Measurements from ENCODE around the gene SDK1. TPM values are rescaled to one million over a fixed set of nuclear protein-coding genes. Genes with fewer than 3 reads are reported as not detected.

The SDK1 gene
- total RNA-seq, 1 donor from 2014 or later, result 0.08 TPM

GRCh38 chr7:3277604-3278572, 23.2 kb upstream of the SDK1 start:
- H3K9me3 Mint-ChIP-seq, result peaks cover 3% of the 10 kb centered on the region
- H3K4me1 Mint-ChIP-seq (ENCODE audit: low read depth), result no peaks in the 10 kb centered on the region
- peaks cover 8% of the 10 kb centered on the region for H3K27me3 Mint-ChIP-seq (ENCODE audit: insufficient read depth)
- intact Hi-C loops (cut with micrococcal nuclease), result no loop called here
- H3K4me3 Mint-ChIP-seq, result no peak overlapping the region
- no peak for DNase-seq (ENCODE audit: low spot score)
- no peaks in the 10 kb centered on the region for H3K36me3 Mint-ChIP-seq (ENCODE audit: low read depth)
- no peak overlapping the region for H3K27ac Mint-ChIP-seq

DNA sequence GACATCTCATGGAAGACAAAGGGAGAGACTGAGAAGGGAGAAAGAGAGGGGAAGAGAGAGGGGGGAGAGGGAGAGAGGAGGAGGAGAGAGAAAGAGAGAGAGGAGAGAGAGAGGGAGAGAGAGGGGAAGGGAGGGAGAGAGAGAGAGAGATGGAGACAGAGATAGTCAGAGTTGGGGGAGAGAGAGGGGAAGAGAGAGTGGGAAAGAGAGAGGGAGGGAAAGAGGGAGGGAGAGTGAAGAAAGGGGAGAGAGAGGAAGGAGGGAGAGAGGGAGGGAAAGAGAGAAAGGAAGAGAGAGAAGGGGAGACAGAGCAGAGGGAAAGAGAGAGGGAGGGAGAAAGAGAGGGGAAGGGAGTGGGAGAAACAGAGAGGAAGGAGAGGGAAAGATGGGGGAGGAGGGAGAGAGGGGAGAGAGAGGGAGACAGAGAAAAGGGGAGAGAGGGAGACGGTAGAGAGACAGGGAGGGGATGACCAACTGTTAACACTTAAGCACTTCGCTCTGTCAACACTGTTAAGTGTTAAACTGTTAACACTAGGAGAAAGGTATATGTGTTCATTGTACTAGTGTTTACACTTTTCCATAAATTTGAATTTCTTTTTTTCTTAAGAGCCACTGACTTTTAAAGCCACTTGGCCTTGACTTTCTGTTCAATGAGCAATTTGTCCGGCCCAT, 21.8 kb upstream of the SDK1 start:
- Mint-ChIP-seq H3K27me3 (ENCODE audit: insufficient read depth) (peaks cover 8% of the 10 kb centered on the region), H3K9me3 (peaks cover 3% of the 10 kb centered on the region), H3K36me3 (ENCODE audit: low read depth) (no peaks in the 10 kb centered on the region), H3K27ac (peak overlapping the region; percentile 8), H3K4me1 (ENCODE audit: low read depth) (no peaks in the 10 kb centered on the region), H3K4me3 (no peak overlapping the region)
- no peak for DNase-seq (ENCODE audit: low spot score)
- intact Hi-C loops (cut with micrococcal nuclease), result no loop called here

GRCh38 chr7:3280445-3280844, 20.6 kb upstream of the SDK1 start:
- Mint-ChIP-seq H3K4me1 (ENCODE audit: low read depth) (no peaks in the 10 kb centered on the region), H3K27me3 (ENCODE audit: insufficient read depth) (peaks cover 8% of the 10 kb centered on the region), H3K27ac (no peak overlapping the region), H3K9me3 (peaks cover 3% of the 10 kb centered on the region), H3K4me3 (no peak overlapping the region), H3K36me3 (ENCODE audit: low read depth) (no peaks in the 10 kb centered on the region)
- DNase-seq (ENCODE audit: low spot score), result no peak
- intact Hi-C loops (cut with micrococcal nuclease), result no loop called here

GRCh38 chr7:3280946-3281656, 20.0 kb upstream of the SDK1 start:
- intact Hi-C loops (cut with micrococcal nuclease), result no loop called here
- H3K36me3 Mint-ChIP-seq (ENCODE audit: low read depth), result no peaks in the 10 kb centered on the region
- peaks cover 8% of the 10 kb centered on the region for H3K27me3 Mint-ChIP-seq (ENCODE audit: insufficient read depth)
- no peaks in the 10 kb centered on the region for H3K4me1 Mint-ChIP-seq (ENCODE audit: low read depth)
- H3K27ac Mint-ChIP-seq, result no peak overlapping the region
- no peak overlapping the region for H3K4me3 Mint-ChIP-seq
- peaks cover 3% of the 10 kb centered on the region for H3K9me3 Mint-ChIP-seq
- no peak for DNase-seq (ENCODE audit: low spot score)

DNA sequence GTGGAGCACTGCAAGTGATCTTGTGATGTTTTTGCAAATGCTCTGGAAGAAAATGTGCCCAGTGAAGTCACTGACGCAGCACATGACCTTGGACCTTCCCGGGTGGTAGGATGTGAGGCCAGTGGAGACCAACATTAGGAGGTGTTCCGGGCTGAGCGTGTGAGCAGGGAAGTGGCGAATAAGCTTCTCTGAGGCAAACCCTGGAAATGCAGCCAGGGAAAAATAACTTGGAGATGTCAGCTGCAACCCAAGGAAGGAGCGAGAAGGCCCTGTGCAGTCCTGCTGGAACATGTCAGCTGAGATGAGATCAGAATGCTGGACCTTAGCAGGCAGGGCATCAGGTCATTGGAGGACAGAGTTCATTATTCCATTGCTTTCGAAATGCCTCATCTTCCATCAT, 18.6 kb upstream of the SDK1 start:
- Mint-ChIP-seq H3K4me1 (ENCODE audit: low read depth) (no peaks in the 10 kb centered on the region), H3K9me3 (peaks cover 6% of the 10 kb centered on the region), H3K27me3 (ENCODE audit: insufficient read depth) (peaks cover 8% of the 10 kb centered on the region), H3K27ac (no peak overlapping the region), H3K4me3 (no peak overlapping the region), H3K36me3 (ENCODE audit: low read depth) (no peaks in the 10 kb centered on the region)
- no peak for DNase-seq (ENCODE audit: low spot score)
- intact Hi-C loops (cut with micrococcal nuclease), result no loop called here

GRCh38 chr7:3283130-3283704, 17.8 kb upstream of the SDK1 start:
- Mint-ChIP-seq H3K4me1 (ENCODE audit: low read depth) (no peaks in the 10 kb centered on the region), H3K9me3 (peaks cover 4% of the 10 kb centered on the region), H3K27ac (no peak overlapping the region), H3K36me3 (ENCODE audit: low read depth) (no peaks in the 10 kb centered on the region), H3K4me3 (no peak overlapping the region), H3K27me3 (ENCODE audit: insufficient read depth) (peaks cover 8% of the 10 kb centered on the region)
- intact Hi-C loops (cut with micrococcal nuclease), result no loop called here
- DNase-seq (ENCODE audit: low spot score), result no peak

GRCh38 chr7:3285652-3286051, 15.4 kb upstream of the SDK1 start:
- no peak overlapping the region for H3K4me3 Mint-ChIP-seq
- no peaks in the 10 kb centered on the region for H3K4me1 Mint-ChIP-seq (ENCODE audit: low read depth)
- peaks cover 4% of the 10 kb centered on the region for H3K9me3 Mint-ChIP-seq
- no peaks in the 10 kb centered on the region for H3K36me3 Mint-ChIP-seq (ENCODE audit: low read depth)
- intact Hi-C loops (cut with micrococcal nuclease), result no loop called here
- H3K27me3 Mint-ChIP-seq (ENCODE audit: insufficient read depth), result peaks cover 2% of the 10 kb centered on the region
- no peak overlapping the region for H3K27ac Mint-ChIP-seq
- no peak for DNase-seq (ENCODE audit: low spot score)

- Mint-ChIP-seq H3K4me1 (ENCODE audit: low read depth) (no peaks in the 10 kb centered on the region), H3K4me3 (no peak overlapping the region), H3K27ac (no peak overlapping the region), H3K9me3 (peaks cover 4% of the 10 kb centered on the region), H3K27me3 (ENCODE audit: insufficient read depth) (peaks cover 5% of the 10 kb centered on the region), H3K36me3 (ENCODE audit: low read depth) (no peaks in the 10 kb centered on the region)
- intact Hi-C loops (cut with micrococcal nuclease), result no loop called here
- no peak for DNase-seq (ENCODE audit: low spot score)
Observed at GRCh38 chr7:3289996-3290395, 11.1 kb upstream of the SDK1 start.

DNA sequence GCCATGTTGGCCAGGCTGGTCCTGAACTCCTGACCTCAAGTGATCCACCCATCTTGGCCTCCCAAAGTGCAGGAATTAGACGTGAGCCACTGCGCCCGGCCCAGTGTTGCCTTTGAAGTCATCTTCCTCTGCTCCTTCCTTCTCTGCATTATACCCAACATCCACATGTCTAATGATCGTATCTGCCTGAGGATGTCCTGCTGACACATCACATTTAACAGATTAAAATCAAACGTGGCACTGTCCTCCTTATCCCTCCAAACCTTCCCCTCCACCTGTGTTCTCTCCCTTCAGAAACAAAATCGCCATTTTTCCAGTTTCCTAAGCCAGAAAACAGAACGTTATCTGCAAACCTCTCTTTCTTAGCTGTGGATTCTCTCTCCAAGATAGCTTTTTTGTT, 8.4 kb upstream of the SDK1 start:
- Mint-ChIP-seq H3K36me3 (ENCODE audit: low read depth) (no peaks in the 10 kb centered on the region), H3K27ac (no peak overlapping the region), H3K4me1 (ENCODE audit: low read depth) (no peaks in the 10 kb centered on the region), H3K9me3 (no peaks in the 10 kb centered on the region), H3K27me3 (ENCODE audit: insufficient read depth) (peaks cover 6% of the 10 kb centered on the region), H3K4me3 (no peak overlapping the region)
- DNase-seq (ENCODE audit: low spot score), result no peak
- intact Hi-C loops (cut with micrococcal nuclease), result no loop called here

DNA sequence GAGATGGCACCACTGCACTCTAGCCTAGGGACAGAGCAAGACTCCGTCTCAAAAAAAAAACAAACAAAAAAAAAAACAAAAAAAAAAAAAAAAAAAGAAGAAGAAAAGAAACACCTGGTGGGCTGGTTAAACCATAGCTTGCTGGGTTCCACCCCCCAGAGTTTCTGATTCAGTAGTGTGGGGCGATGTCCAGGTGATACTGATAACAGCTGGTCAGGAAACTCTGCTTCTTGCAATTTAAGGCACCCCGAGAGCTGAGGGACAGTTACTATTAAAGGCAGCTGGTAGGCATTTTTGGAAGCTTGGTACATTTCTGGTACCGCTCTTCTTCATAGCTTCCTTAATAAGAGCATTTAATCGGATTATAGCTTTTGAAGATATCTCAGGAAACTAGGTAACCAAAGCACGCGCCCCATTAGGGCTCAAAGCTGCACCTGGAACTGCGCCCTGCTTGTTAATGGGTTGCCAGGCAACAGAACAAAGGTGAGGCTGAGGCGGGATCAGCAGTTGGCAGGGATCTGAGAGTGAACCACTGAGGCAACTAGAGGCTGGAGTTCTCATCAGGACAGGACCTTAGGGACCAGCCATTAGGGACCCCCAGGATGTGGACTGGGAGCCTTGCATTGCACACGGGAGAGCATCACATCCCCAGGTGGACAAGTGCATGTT, 6.5 kb upstream of the SDK1 start:
- Mint-ChIP-seq H3K27ac (no peak overlapping the region), H3K4me3 (no peak overlapping the region), H3K27me3 (ENCODE audit: insufficient read depth) (peaks cover 15% of the 10 kb centered on the region), H3K4me1 (ENCODE audit: low read depth) (peaks cover 1% of the 10 kb centered on the region), H3K36me3 (ENCODE audit: low read depth) (no peaks in the 10 kb centered on the region), H3K9me3 (no peaks in the 10 kb centered on the region)
- intact Hi-C loops (cut with micrococcal nuclease), result no loop called here
- no peak for DNase-seq (ENCODE audit: low spot score)

DNA sequence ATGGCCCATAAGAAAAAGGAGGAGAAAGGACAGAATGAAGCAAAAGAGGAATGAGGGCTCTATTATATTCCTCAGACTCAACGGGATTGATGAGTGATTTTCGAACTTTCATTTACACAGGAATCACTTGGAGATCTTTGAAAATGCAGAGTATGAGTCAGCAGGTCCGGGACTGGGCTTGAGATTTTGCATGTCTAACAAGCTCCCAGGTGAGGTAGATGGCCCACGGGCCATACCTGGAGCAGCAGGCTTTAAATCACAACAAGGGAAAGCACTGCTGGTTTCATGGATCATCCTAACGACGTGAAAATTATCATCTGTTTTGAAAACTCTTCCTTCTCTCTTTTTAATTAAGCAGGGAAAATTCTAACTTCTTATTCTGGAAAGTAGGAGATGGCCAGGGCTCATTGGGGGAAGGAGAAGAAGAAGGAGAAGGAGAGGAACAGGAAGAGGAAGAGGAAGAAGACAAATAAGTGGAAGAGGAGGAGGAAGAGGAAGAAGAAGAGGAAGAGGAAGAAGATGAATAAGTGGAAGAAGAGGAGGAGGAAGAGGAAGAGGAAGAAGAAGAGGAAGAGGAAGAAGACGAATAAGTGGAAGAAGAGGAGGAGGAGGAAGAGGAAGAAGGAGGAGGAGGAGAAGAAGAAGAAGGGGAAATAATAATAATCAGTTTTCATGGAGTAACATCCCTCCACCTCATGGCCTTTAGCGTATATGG, 3.8 kb upstream of the SDK1 start:
- no peak overlapping the region for H3K27ac Mint-ChIP-seq
- H3K27me3 Mint-ChIP-seq (ENCODE audit: insufficient read depth), result peaks cover 23% of the 10 kb centered on the region
- no peaks in the 10 kb centered on the region for H3K9me3 Mint-ChIP-seq
- H3K4me1 Mint-ChIP-seq (ENCODE audit: low read depth), result peaks cover 9% of the 10 kb centered on the region
- H3K4me3 Mint-ChIP-seq, result no peak overlapping the region
- DNase-seq (ENCODE audit: low spot score), result no peak
- intact Hi-C loops (cut with micrococcal nuclease), result no loop called here
- no peaks in the 10 kb centered on the region for H3K36me3 Mint-ChIP-seq (ENCODE audit: low read depth)

- no peaks in the 10 kb centered on the region for H3K9me3 Mint-ChIP-seq
- no peak overlapping the region for H3K4me3 Mint-ChIP-seq
- no peaks in the 10 kb centered on the region for H3K36me3 Mint-ChIP-seq (ENCODE audit: low read depth)
- no peak for DNase-seq (ENCODE audit: low spot score)
- H3K4me1 Mint-ChIP-seq (ENCODE audit: low read depth), result peaks cover 18% of the 10 kb centered on the region
- peak overlapping the region; percentile 40 for H3K27ac Mint-ChIP-seq
- intact Hi-C loops (cut with micrococcal nuclease), result loop anchor here (1.0 to 2.0 kb wide), 6 partner anchors 163 to 597 kb away; no protein-coding TSS in a partner anchor
- peaks cover 49% of the 10 kb centered on the region for H3K27me3 Mint-ChIP-seq (ENCODE audit: insufficient read depth)
Observed at GRCh38 chr7:3300221-3300650, 816 bp upstream of the SDK1 start.

Data from activated T-helper 1 cell treated with anti-CD3 and anti-CD28 coated beads, Interleukin-12 subunit alpha, Interleukin-12 subunit beta, Interleukin-2, Interleukin-4 antibody, amounts not matched to agents 30 ng/mL and 10 ng/mL and 1 ng/mL, durations not matched to agents 14 hours and 24 hours and 36 hours (primary cell).